Measurements from ENCODE around the gene BLOC1S4.

DNA sequence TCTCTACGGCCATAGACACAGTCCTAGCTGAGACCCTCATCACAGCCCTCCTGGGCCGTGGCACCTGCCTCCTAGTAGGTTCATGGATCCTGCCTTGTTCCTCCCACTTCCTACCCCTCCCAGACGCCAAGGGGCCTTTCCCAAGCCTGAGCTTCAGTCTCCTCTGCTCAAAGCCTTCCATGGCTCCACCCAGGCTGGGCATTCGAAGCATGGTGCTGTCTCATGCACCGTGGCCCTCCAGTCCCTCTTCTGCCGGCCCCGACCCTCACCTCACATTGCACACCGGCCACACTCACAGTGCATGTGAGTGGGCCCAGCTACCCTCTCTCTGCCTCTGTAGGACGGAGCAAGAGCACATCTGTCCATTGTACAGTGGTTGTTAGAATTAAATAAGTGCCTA, 44.9 kb downstream of the BLOC1S4 start:
- TF ChIP-seq, protein P1, sequence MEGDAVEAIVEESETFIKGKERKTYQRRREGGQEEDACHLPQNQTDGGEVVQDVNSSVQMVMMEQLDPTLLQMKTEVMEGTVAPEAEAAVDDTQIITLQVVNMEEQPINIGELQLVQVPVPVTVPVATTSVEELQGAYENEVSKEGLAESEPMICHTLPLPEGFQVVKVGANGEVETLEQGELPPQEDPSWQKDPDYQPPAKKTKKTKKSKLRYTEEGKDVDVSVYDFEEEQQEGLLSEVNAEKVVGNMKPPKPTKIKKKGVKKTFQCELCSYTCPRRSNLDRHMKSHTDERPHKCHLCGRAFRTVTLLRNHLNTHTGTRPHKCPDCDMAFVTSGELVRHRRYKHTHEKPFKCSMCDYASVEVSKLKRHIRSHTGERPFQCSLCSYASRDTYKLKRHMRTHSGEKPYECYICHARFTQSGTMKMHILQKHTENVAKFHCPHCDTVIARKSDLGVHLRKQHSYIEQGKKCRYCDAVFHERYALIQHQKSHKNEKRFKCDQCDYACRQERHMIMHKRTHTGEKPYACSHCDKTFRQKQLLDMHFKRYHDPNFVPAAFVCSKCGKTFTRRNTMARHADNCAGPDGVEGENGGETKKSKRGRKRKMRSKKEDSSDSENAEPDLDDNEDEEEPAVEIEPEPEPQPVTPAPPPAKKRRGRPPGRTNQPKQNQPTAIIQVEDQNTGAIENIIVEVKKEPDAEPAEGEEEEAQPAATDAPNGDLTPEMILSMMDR (conservative IDR thresholded peaks at IDR 0.05; ENCODE audit: low read length) = no peak
- TF ChIP-seq EZH2phosphoT487 (IDR thresholded peaks at IDR 0.05; ENCODE audit: borderline replicate concordance) = no peak

Measured in Loucy (cell line).